ENCODE measurements around the gene C3orf18. TPM values are rescaled to one million over a fixed set of nuclear protein-coding genes. Genes with fewer than 3 reads are reported as not detected.

The C3orf18 gene
- total RNA-seq, 1 experiment from 2014 or later = 12.5 TPM

- Histone ChIP-seq H3K4me3 (ENCODE audit: insufficient read depth, low read depth, low read length) (no peak overlapping the region), H3K27me3 (ENCODE audit: control insufficient read depth, insufficient read depth, low read length) (no peaks in the 10 kb centered on the region; the same call in 1 of the 2 replicates), H3K36me3 (replicated peaks; ENCODE audit: control insufficient read depth, insufficient read depth, low read length) (no peaks in the 10 kb centered on the region)
- no peak for DNase-seq
Measured at GRCh38 chr3:50592568-50592967, 25.0 kb upstream of the C3orf18 start.

GRCh38 chr3:50591196-50591741 lies 23.7 kb upstream of the C3orf18 start:
- no peaks in the 10 kb centered on the region for H3K36me3 ChIP-seq (replicated peaks; ENCODE audit: control insufficient read depth, insufficient read depth, low read length)
- no peak overlapping the region for H3K4me3 ChIP-seq (ENCODE audit: insufficient read depth, low read depth, low read length)
- no peak for DNase-seq
- H3K27me3 ChIP-seq (ENCODE audit: control insufficient read depth, insufficient read depth, low read length) = no peaks in the 10 kb centered on the region; the same call in 1 of the 2 replicates

GRCh38 chr3:50588759-50589433 lies 21.3 kb upstream of the C3orf18 start:
- H3K36me3 ChIP-seq (replicated peaks; ENCODE audit: control insufficient read depth, insufficient read depth, low read length) = no peaks in the 10 kb centered on the region
- no peak for DNase-seq

GRCh38 chr3:50587806-50588758 lies 20.5 kb upstream of the C3orf18 start:
- Histone ChIP-seq H3K27me3 (ENCODE audit: control insufficient read depth, insufficient read depth, low read length) (no peaks in the 10 kb centered on the region; the same call in 1 of the 2 replicates), H3K36me3 (replicated peaks; ENCODE audit: control insufficient read depth, insufficient read depth, low read length) (no peaks in the 10 kb centered on the region), H3K4me3 (ENCODE audit: insufficient read depth, low read depth, low read length) (no peak overlapping the region)
- no peak for DNase-seq

More at GRCh38 chr3:50588759-50589433, 21.3 kb upstream of the C3orf18 start:
- Histone ChIP-seq H3K27me3 (ENCODE audit: control insufficient read depth, insufficient read depth, low read length) (no peaks in the 10 kb centered on the region; the same call in 1 of the 2 replicates), H3K4me3 (ENCODE audit: insufficient read depth, low read depth, low read length) (no peak overlapping the region)

GRCh38 chr3:50587373-50587772 lies 19.8 kb upstream of the C3orf18 start:
- DNase-seq = no peak
- Histone ChIP-seq H3K4me3 (ENCODE audit: insufficient read depth, low read depth, low read length) (no peak overlapping the region), H3K36me3 (replicated peaks; ENCODE audit: control insufficient read depth, insufficient read depth, low read length) (no peaks in the 10 kb centered on the region), H3K27me3 (ENCODE audit: control insufficient read depth, insufficient read depth, low read length) (no peaks in the 10 kb centered on the region)

- no peak for DNase-seq
- no peaks in the 10 kb centered on the region for H3K36me3 ChIP-seq (replicated peaks; ENCODE audit: control insufficient read depth, insufficient read depth, low read length)
- no peak overlapping the region for H3K4me3 ChIP-seq (ENCODE audit: insufficient read depth, low read depth, low read length)
- no peaks in the 10 kb centered on the region for H3K27me3 ChIP-seq (ENCODE audit: control insufficient read depth, insufficient read depth, low read length)
Measured at GRCh38 chr3:50586763-50587070, 19.2 kb upstream of the C3orf18 start.

GRCh38 chr3:50585919-50586762 lies 18.6 kb upstream of the C3orf18 start:
- Histone ChIP-seq H3K27me3 (ENCODE audit: control insufficient read depth, insufficient read depth, low read length) (no peaks in the 10 kb centered on the region), H3K4me3 (ENCODE audit: insufficient read depth, low read depth, low read length) (no peak overlapping the region), H3K36me3 (replicated peaks; ENCODE audit: control insufficient read depth, insufficient read depth, low read length) (0 out of 2 replicates have a peak, but pooled peaks cover under 1% of the 10 kb centered on the region)
- no peak for DNase-seq

GRCh38 chr3:50584391-50584790 lies 16.8 kb upstream of the C3orf18 start:
- Histone ChIP-seq H3K36me3 (replicated peaks; ENCODE audit: control insufficient read depth, insufficient read depth, low read length) (peaks cover 1% of the 10 kb centered on the region; the same call in 1 of the 2 replicates), H3K4me3 (ENCODE audit: insufficient read depth, low read depth, low read length) (no peak overlapping the region), H3K27me3 (ENCODE audit: control insufficient read depth, insufficient read depth, low read length) (no peaks in the 10 kb centered on the region)
- DNase-seq = no peak

- Histone ChIP-seq H3K27me3 (ENCODE audit: control insufficient read depth, insufficient read depth, low read length) (no peaks in the 10 kb centered on the region), H3K36me3 (replicated peaks; ENCODE audit: control insufficient read depth, insufficient read depth, low read length) (peaks cover 1% of the 10 kb centered on the region; the same call in 1 of the 2 replicates), H3K4me3 (ENCODE audit: insufficient read depth, low read depth, low read length) (no peak overlapping the region)
- no peak for DNase-seq
Measured at GRCh38 chr3:50583897-50584296, 16.4 kb upstream of the C3orf18 start.

- Histone ChIP-seq H3K4me3 (ENCODE audit: insufficient read depth, low read depth, low read length) (no peak overlapping the region), H3K36me3 (replicated peaks; ENCODE audit: control insufficient read depth, insufficient read depth, low read length) (peaks cover 5% of the 10 kb centered on the region), H3K27me3 (ENCODE audit: control insufficient read depth, insufficient read depth, low read length) (no peaks in the 10 kb centered on the region)
- DNase-seq = no peak
Measured at GRCh38 chr3:50582083-50582482, 14.5 kb upstream of the C3orf18 start.

- no peak overlapping the region for H3K4me3 ChIP-seq (ENCODE audit: insufficient read depth, low read depth, low read length)
- H3K36me3 ChIP-seq (replicated peaks; ENCODE audit: control insufficient read depth, insufficient read depth, low read length) = peaks cover 5% of the 10 kb centered on the region
- H3K27me3 ChIP-seq (ENCODE audit: control insufficient read depth, insufficient read depth, low read length) = no peaks in the 10 kb centered on the region
- no peak for DNase-seq
Measured at GRCh38 chr3:50581459-50581842, 13.9 kb upstream of the C3orf18 start.

- no peak overlapping the region for H3K4me3 ChIP-seq (ENCODE audit: insufficient read depth, low read depth, low read length)
Measured at GRCh38 chr3:50580683-50581458, 13.3 kb upstream of the C3orf18 start.

GRCh38 chr3:50577348-50577747 lies 9.8 kb upstream of the C3orf18 start:
- no peaks in the 10 kb centered on the region for H3K27me3 ChIP-seq (ENCODE audit: control insufficient read depth, insufficient read depth, low read length)
- H3K4me3 ChIP-seq (ENCODE audit: insufficient read depth, low read depth, low read length) = no peak overlapping the region
- peaks cover 8% of the 10 kb centered on the region for H3K36me3 ChIP-seq (replicated peaks; ENCODE audit: control insufficient read depth, insufficient read depth, low read length)
- no peak for DNase-seq

More at GRCh38 chr3:50580683-50581458, 13.3 kb upstream of the C3orf18 start:
- DNase-seq = no peak
- Histone ChIP-seq H3K27me3 (ENCODE audit: control insufficient read depth, insufficient read depth, low read length) (no peaks in the 10 kb centered on the region), H3K36me3 (replicated peaks; ENCODE audit: control insufficient read depth, insufficient read depth, low read length) (peaks cover 5% of the 10 kb centered on the region)
